Stimulated activated CD4-positive, alpha-beta T cell treated with anti-CD3 and anti-CD28 coated beads, Interleukin-12 subunit alpha, Interleukin-12 subunit beta, amount 100 ng/mL, for 4 hours (primary cell): ENCODE measurements around the gene CDKN1C.

Experiments
- DNase-seq: peaks from one replicate; pipeline ENCODE4 v3.0.0-alpha.2; 2020

The CDKN1C gene

DNA sequence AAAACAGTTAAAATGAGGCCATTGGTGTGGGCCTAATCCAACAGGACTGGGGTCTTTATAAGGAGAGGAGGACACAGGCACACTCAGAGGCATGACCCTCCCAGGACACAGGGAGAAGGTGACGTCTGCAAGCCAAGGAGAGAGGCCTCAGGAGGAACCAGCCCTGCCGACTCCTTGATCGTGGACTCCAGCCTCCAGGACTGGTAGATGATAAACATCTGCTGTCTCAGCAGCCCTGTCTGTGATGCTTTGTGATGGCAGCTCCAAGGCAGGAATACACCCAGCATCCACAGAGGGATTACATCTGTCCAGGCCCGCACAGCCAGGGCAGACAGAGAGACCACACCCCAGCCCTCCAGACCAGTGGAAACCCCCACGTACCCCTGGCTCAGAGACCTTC is 18.4 kb downstream of the CDKN1C start:
- no peak for DNase-seq

DNA sequence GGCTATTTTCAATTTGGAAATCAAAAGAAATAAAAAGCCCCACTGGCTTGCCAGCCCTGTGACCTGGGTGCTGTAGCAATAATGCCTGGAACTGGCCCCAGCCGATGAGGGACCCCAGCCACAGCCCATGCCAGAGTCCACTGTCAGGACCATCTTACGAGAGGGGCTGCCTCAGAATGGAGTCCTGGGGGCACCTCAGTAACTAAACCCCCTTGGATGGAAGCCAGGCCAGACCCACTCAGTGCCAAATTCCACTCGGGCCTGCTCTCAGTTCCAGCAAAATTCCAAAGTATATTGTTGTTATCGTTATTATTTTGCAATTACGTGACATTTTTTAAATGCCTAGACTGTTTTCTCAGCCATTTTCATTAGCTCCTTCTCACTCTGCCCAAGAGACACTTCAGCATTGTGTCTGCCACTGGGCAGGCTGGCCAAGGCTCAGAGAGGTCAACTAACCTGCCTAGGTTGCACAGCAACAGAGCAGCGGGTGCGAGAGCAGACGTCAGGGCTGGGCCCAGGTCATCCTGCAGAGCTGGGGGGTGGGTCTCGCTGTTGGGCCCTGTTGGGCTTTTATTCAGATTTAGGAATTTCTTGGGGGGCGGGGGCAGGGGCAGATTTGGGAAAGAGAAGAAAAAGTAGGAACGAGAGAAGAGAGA is 19.5 kb downstream of the CDKN1C start:
- no peak for DNase-seq

DNA sequence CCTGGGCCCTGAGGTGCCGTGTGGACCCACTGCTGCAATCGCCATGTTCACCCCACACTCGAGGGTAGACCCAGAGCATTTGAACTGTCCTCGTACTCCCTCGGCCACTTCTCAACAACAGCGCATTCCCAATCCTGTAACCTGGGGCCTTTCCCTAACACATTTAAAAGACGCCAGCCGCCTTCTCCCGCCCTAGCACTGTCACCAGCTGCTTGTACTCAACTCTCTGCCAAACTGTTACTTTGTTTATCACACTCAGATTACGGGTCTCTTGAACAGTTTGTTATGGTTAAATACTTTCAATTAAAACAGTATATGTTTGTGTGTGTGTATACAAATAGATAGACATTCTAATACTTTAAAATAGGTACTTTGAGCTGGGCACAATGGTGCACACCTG is 20.7 kb downstream of the CDKN1C start:
- DNase-seq: no peak

DNA sequence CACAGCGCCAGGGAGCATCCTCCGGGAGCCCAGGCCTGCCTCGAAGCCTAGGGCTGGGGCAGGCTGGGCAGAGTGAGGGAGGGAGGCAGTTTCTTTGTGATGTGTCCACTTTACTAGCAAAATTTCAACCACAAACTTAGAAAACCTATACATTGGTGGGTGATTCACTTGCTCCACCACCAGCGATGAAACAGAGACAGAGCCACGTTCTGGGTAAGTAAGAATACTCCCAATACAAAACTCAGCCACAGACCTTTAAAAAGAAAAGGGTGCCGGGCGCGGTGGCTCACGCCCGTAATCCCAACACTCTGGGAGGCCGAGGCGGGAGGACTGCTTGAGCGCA is 22.3 kb downstream of the CDKN1C start:
- no peak for DNase-seq

DNA sequence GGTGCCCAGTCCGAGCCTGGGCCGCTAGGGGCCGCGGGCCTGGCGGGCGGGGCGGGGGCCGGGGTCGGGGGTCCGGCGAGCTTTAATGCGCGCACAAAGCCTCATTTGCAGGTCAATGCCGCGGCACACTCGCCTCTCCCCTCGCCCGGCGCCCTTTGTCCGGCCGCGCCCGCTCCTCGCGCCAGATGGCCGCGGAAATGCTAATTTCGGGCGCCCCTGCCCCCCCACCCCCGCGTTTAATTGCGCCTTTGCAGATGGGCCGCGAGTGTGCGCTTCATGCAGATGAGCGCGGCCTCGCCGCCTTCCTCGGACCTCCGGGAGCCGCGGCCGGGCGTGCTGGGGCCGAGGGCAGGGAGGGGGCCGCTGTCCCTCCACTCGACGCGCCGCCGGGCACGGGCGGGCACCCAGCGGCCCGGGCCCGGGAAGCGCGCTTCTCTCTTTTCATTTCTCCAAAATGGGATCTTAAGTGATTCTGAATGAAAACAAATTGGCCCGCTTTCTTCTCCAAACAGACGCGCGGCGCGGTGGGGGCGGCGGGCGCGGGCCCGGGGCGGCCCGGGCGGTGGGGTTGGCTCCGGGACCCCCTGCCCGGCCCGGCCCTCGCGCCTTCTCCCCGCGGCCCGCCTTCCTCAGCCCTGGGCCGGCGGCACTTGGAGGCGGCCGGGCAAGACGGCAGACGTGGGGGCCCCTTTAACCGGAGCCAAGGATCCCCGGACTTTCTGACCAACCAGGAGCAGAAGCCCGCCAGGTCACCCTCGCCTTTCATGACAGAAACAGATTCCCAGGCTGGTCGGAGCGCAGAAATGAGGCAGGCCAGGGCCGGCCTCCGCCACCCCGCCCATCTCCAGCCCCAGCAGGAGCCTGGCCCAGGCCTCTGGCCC is 22.9 kb downstream of the CDKN1C start:
- no peak for DNase-seq

DNA sequence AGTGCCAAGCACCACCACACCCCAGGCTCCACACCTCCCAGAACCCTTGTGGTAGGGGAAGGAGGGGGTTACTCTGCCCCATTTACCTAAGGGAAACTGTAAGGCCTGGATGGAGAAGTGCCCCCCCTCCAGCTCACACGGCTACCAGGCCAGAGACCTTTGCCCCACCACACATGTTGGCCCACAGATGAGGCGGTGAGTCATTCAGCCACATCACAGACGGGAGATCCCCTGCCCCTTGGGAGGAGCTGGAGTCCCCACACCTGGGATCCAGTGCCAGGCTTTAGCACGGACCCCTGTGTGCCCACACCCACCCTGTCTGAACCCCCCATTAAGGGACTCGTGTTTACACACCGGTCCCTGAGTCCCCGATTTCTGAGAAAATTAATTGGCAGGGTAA is 24.9 kb downstream of the CDKN1C start:
- DNase-seq: no peak

DNA sequence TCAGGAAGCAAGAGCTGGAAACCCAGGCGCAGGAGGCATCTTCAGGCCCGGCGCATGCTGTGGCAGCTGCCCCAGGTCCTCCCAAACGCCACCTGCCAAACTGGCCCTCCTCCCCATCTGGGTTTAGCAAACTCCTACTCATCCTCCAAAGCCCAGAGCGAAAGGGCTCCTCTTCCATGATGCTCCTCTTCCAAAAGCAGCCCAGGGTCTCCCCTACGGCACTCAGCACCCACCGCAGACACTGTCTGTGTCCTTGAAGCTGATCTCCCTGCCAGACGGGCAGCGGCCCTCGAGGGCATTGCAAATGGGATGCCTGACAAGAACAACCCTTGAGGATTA is 25.9 kb downstream of the CDKN1C start:
- no peak for DNase-seq

DNA sequence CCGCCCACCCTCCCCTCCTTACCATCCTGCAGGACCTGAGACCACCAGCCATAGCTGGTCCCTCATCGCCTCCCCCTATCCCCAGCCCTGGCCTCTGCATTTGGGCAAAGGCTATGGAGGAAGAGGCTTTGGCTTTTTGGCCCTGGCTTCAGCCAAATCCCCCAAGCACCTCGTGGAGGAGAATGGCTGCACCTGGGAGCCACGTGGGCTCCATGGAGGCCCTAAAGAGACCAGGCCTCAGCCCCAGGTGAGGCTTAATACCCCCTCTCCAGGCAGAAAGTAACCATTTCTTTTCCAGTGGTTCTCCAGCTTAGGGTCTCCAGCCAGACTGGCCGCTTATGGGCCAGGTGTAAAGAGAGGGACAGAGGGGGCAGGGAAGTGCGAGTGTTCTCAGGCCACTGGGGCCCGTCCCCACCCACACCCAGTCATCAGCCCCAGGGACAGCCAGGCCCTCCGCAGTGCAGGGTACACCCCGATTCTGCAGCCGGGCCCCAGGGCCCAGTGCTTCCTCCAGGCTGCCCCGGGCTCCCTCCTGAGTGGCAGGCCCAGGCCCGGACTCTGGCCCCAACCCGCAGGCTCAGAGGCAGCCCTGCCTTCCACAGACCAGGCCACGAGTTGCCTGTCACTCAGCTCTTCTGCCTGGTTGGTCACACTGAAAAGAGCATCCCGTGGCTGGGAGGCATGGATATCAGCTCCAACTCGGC is 26.4 kb downstream of the CDKN1C start:
- DNase-seq: no peak

DNA sequence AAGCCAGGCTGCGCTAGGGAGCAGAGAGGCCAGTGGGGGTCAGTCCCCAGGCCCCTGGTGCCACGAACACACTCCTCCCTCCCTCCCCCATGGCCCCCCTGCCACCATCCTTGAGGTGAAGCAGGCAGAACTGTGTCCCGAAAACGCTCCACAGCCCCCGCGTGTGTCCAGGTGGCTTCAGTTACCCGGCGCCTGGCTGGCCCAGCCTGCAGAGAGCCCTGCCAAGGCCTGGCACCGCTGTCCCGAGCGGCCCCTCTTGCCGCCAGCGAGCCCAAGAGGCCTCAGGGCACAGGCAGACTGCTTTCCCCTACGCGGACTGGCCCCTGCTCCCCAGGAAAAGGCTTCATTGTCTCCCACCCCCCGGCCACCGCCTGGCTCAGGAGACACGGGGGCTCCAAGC is 27.7 kb downstream of the CDKN1C start:
- DNase-seq: no peak

DNA sequence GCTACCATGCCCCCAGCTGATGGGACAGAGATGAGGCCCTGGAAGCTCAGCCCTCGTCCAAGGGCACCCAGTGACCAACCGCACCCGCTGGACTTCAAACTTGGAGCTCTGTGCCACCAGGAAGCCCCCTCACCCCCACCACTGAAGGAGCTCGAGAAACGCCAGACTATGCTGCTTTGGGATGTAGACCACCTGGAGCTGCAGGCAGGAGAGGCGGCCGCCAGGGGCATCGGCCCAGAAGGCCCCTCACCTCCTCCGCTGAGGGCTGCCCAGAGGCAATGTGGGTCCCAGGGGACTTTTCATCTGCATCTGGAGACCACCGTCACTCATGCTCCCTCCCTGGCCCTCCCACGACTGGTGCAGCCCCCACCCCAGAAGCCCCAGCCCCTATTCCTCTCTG is 28.3 kb downstream of the CDKN1C start:
- DNase-seq: no peak

DNA sequence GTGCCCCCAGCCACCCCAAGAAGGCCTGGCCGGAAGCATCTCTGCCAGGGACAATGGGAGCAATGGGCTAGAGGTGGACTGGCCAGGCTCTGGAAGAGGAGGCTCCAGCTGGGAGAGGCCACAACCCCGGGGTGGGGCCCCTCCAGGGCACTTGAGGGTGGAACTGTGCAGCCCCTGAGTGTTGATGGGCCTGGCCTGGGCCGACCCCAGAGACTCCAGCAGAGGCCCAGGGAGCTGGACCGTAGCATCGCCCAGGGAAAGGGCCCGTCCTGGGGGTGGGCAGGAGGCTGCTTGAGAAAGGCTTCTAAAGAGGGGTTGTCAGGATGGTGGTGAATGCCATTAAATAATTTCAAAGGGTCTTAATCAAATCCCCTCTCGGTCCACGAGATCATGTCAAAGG is 30.4 kb downstream of the CDKN1C start:
- DNase-seq: no peak

DNA sequence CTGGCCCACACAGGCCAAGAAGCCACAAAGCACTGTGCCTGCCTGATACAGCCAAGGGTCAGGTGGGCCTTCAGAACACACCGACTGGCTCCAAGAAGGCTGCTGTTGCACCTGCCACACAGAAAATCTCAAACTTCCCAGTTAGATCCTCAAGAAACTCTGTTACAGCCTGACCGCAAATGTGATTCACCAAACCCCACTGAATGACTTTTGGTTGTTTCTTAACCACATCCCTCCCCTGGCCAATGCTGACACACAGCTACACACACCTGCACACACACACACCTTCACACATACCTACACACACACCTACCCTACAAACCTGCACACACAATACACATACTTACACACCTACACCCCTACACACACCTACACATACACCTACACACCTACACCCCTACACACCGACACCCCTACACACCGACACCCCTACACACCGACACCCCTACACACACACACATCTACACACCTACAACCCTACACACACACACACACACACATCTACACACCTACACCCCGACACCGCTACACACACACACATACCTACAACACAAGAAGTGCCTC is 31.5 kb downstream of the CDKN1C start:
- DNase-seq: no peak

DNA sequence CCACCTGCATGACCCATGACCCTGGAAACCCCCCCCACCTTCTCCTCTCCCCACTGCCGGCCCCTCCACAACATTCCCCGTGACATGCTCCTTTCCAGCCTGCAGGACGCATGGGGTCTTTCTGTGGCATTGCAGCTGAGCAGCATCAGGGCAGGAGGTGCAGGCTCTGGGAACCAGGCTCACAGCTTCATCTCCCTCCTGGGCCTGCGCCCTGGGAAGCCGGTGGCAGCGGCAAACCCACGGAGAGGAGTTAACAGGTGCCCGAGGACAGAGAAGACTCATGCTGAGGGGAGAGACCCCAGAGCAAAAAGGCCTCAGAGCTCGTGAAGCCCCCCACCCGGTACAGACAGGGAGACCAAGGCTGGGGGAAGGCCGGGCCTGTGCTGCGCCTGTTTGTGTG is 32.2 kb downstream of the CDKN1C start:
- DNase-seq: no peak

DNA sequence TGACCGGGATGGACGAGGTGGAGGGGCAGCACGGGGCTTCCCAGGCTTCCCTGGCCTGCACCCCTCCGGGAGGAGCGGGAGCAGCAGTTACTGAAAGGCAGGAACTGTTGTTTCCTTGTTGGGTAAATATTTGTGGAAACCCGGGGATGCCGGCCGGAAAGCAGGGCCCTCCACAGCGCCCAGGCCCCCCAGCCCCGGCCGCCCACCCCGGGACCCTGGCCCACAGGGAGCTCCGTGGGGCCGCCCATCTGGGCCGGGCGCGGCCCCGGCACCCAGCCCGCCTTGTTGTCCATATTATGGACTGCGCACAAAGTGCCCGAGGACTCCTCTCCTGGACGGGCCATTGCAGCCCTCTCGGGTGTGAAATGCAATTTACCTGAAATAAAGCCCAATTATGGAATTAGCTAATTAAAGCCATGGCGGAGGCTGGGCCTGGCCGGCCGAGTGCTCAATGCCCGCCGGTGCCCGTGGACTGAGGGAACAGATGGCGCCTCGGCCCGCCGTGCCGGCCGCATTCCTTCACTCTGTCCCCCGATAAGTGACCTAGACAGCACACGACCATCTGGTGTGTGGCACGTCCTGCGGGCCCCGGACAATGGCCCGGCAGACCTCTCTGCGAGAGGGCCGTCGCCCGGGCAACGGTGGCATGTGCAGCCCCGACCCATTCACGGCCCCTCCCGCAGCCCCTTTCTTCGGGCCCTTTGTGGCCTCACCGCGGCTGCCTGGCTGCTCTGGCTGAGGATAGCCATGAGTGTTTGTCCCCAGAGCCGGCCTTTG is 35.4 kb downstream of the CDKN1C start:
- no peak for DNase-seq

DNA sequence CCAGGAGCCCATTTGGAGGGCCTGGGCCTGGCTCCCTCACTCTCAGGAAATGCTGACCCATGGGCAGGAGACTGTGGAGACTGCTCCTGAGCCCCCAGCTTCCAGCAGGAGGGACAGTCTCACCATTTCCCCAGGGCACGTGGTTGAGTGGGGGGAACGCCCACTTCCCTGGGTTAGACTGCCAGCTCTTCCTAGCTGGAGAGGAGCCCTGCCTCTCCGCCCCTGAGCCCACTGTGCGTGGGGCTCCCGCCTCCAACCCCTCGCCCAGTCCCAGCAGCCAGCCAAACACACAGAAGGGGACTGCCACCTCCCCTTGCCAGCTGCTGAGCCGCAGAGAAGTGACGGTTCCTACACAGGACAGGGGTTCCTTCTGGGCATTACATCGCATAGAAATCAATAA is 37.1 kb downstream of the CDKN1C start:
- no peak for DNase-seq

DNA sequence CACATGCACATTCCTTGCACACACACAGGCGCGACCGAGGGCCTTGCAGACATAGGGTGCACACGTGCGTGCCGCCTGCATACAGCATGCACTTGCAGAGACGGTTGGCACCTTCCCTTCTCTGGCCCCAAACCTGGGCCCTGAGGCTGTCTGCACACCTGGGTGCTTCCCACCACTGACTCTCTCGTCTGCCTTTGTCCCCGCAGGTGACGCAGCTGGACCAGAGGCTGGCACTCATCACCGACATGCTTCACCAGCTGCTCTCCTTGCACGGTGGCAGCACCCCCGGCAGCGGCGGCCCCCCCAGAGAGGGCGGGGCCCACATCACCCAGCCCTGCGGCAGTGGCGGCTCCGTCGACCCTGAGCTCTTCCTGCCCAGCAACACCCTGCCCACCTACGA is 38.0 kb downstream of the CDKN1C start:
- DNase-seq: no peak

DNA sequence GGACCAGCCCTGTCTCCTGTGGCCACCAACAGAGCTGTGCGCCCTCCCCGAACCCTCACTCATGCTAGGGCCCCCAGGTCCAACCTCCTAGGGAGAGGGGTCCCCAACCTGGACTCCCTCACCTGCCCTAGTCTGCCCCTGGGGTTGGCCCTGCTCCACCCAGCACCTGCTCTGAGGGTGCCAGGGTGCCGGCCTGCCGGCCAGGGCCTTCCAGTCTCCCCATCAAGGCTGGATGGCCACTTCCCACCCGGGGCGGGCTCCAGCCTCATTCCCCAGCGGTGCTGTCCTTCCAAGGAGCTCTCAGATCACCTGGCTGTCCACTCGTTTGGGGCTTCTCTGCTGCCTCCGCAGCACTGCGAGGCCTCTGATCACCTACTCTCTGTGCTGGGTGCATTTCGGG is 39.1 kb downstream of the CDKN1C start:
- no peak for DNase-seq

DNA sequence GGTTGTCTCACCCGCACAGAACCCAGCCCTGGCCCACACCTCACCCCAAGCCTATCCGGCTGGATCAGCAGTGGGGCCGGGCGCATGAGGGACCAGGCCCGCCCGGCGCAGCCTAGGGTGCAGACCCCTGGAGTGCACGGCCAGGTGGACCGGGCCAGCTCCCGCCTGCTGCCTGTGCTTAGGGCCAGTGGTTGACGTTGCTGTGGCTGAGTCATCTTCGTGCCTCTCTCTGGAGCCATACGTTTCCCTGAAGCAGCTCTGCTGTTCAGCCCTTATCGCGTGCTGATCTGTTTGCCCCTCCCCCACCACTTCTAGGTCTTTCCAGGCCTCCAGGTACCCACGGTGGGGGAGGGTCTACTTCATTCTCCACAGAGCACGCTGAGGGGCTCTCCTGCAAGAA is 39.5 kb downstream of the CDKN1C start:
- DNase-seq: no peak

DNA sequence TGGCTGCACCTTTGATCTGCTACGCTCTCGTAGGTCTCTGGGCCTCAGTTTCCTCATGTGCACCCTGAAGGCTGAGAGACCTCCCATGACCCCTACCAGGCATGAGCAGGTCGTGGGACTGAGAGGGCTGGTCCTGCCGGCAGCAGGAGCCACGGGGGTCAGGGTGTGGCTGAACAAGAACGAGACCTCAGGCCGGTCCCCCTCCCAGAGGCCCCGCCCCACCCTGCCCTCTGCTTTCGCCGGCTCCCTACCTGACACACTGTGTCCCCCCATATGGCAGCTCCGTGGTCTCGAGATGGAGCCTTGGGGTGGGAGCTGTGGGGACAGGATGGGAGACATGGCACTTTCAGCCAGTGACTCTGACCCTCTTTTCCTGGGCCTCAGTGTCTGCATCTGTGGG is 40.6 kb downstream of the CDKN1C start:
- no peak for DNase-seq

DNA sequence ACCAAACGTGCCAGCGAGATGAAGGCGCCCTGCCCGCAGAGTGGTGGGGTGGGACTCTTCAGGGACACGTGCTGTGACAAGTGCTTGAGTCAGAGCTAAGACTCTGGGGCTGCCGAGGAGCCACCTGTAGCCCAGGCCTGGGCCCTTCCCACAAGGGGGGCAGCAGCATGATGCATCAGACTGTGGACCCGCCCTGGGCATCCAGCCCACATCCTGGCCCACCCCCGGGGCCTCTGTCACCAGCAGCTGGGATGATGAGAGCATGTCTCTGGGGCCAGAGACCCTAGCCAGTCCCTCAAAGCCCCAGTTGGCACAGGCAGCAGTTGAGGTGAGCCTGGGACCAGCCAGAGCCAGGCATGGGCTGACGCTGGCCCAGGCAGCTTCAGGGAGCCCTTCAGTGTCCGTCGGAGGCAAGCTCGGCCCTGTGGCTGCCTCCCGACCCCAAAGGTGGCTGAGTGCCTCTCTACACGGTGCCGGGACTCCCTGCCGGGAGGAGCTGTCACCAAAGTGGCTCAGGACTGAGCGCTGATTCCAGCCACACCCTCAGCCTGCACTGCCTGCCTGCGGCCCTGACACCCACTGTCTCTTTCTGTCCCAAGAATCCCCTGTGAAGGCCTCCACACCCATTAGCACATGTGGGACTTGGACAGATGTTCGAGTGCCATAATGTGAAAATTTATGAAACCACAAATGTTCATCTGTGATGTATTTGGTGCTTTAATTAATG is 41.3 kb downstream of the CDKN1C start:
- DNase-seq: no peak

DNA sequence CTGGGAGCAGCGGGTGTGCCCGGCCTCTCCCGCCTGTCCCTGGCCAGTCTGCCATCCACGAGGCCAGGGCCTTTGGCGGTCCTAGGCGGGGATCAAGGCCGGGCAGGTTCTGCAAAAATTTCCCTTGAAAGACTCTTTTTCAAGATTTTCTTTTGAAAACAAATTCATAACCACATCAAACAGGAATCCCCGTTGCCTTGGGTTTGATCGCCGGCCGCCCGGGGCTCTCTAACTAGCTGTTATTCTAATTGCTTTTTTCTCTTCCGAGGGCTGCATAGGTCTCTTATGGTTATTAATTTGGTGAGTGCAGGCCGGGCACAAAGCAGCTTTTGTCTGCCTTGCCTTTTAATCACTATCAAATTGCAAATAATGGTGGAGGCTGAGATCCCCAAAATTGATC is 42.0 kb downstream of the CDKN1C start:
- DNase-seq: no peak

DNA sequence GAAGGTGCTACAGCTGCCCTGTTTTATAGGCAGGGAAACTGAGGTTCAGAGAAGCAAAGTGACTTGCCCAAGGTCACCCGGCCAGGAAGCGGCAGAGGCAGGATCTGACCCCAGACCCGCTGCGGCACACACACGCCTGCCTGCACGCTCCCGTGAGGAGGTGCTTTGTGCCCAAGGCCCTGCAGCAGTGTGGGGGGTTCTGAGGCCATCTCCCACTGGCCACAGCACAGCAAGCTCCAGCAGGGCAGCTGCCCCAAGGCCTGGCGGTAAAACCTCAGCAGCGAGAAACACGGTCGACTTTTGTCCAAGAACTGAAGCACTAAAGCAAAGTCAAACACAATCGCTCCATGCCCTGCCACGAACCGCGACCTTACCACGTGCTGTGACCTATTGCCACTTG is 42.7 kb downstream of the CDKN1C start:
- no peak for DNase-seq
